GM21526 (cell line): ENCODE measurements around the gene THUMPD3.

ENCODE experiments used
- ATAC-seq: cut with Tn5 transposase; IDR thresholded peaks from one replicate; pipeline ENCODE4 v1.9.1; 2021; ENCODE audit warnings: moderate library complexity; ENCODE audit not compliant: unreplicated experiment, low FRiP score

The THUMPD3 gene

GRCh38 chr3:9352917-9353752, 9.7 kb upstream of the THUMPD3 start:
- ATAC-seq = no peak

GRCh38 chr3:9361691-9362388, 1.0 kb upstream of the THUMPD3 start:
- no peak for ATAC-seq

GRCh38 chr3:9369508-9369907, 6.7 kb downstream of the THUMPD3 start:
- ATAC-seq = no peak

- ATAC-seq = no peak
Observed at GRCh38 chr3:9373465-9373864, 10.6 kb downstream of the THUMPD3 start.

GRCh38 chr3:9377981-9378380, 15.1 kb downstream of the THUMPD3 start:
- ATAC-seq = no peak

GRCh38 chr3:9379327-9379726, 16.5 kb downstream of the THUMPD3 start:
- ATAC-seq = no peak

- ATAC-seq = no peak
Observed at GRCh38 chr3:9380014-9380413, 17.2 kb downstream of the THUMPD3 start.

- ATAC-seq = no peak
Observed at GRCh38 chr3:9384141-9384828, 21.4 kb downstream of the THUMPD3 start.

GRCh38 chr3:9385187-9386077, 22.6 kb downstream of the THUMPD3 start:
- no peak for ATAC-seq

GRCh38 chr3:9386078-9386459, 23.2 kb downstream of the THUMPD3 start:
- no peak for ATAC-seq

GRCh38 chr3:9386501-9387321, 23.9 kb downstream of the THUMPD3 start:
- no peak for ATAC-seq

GRCh38 chr3:9387322-9387655, 24.4 kb downstream of the THUMPD3 start:
- no peak for ATAC-seq

GRCh38 chr3:9388142-9388541, 25.3 kb downstream of the THUMPD3 start:
- ATAC-seq = no peak

GRCh38 chr3:9388562-9389272, 25.9 kb downstream of the THUMPD3 start:
- ATAC-seq = no peak

- no peak for ATAC-seq
Observed at GRCh38 chr3:9390265-9390888, 27.5 kb downstream of the THUMPD3 start.

GRCh38 chr3:9392041-9392440, 29.2 kb downstream of the THUMPD3 start:
- ATAC-seq = no peak

GRCh38 chr3:9395570-9396300, 32.9 kb downstream of the THUMPD3 start:
- ATAC-seq = no peak

GRCh38 chr3:9396301-9396631, 33.4 kb downstream of the THUMPD3 start:
- peak; percentile 30 for ATAC-seq
